GM23338 (cell line): ENCODE data around the gene WDR27. TPM values are rescaled to one million over a fixed set of nuclear protein-coding genes. Genes with fewer than 3 reads are reported as not detected.

ENCODE experiments used
- ATAC-seq: fragments of 200-7000 bp; cut with Tn5 transposase; 3 replicates; pipeline ENCODE4 v1.9.1; 2020
- DNase-seq: peaks from one replicate; pipeline ENCODE4 v3.0.0-alpha.2; 2015; ENCODE audit warnings: low spot score
- H2AFZ ChIP-seq: fragments of 200-600 bp; sonication (generic); 2 replicates; pipeline ENCODE4 v1.8.0; 2016; ENCODE audit warnings: antibody characterized with exemption, mild to moderate bottlenecking, moderate library complexity
- H3F3A ChIP-seq: fragments of 200-600 bp; sonication (generic); replicated peaks from 2 replicates; pipeline ENCODE4 v1.8.0; 2017; ENCODE audit warnings: antibody characterized with exemption, mixed run types, low read depth
- H3K27ac ChIP-seq: fragments of 200-600 bp; sonication (generic); 2 replicates; pipeline ENCODE4 v1.6.1; 2016; ENCODE audit warnings: low read depth
- H3K27me3 ChIP-seq: fragments of 200-600 bp; sonication (generic); 2 replicates; pipeline ENCODE4 v1.8.0; 2016; ENCODE audit warnings: mild to moderate bottlenecking, mixed run types, moderate library complexity; ENCODE audit not compliant: insufficient read depth
- H3K36me3 ChIP-seq: fragments of 200-600 bp; sonication (generic); 2 replicates; pipeline ENCODE4 v1.8.0; 2016; ENCODE audit warnings: mild to moderate bottlenecking; ENCODE audit not compliant: insufficient read depth
- H3K4me1 ChIP-seq: fragments of 200-600 bp; sonication (generic); 2 replicates; pipeline ENCODE4 v1.8.0; 2016; ENCODE audit warnings: mild to moderate bottlenecking, moderate library complexity; ENCODE audit not compliant: insufficient read depth
- H3K4me2 ChIP-seq: fragments of 200-600 bp; sonication (generic); 2 replicates; pipeline ENCODE4 v1.7.1; 2017; ENCODE audit warnings: mixed run types
- H3K4me3 ChIP-seq: fragments of 200-600 bp; sonication (generic); 2 replicates; pipeline ENCODE4 v1.6.1; 2016; ENCODE audit warnings: mixed run types
- H3K79me2 ChIP-seq: fragments of 200-600 bp; sonication (generic); replicated peaks from 2 replicates; pipeline ENCODE4 v1.8.0; 2017; ENCODE audit warnings: mild to moderate bottlenecking; ENCODE audit not compliant: insufficient read depth
- H3K9me2 ChIP-seq: fragments of 200-600 bp; sonication (generic); 2 replicates; pipeline ENCODE4 v1.8.0; 2017; ENCODE audit not compliant: insufficient read depth
- H4K20me1 ChIP-seq: fragments of 200-600 bp; sonication (generic); replicated peaks from 2 replicates; pipeline ENCODE4 v1.8.0; 2017; ENCODE audit warnings: mild to moderate bottlenecking; ENCODE audit not compliant: insufficient read depth
- H3K27ac Mint-ChIP-seq: 2 replicates; pipeline ENCODE4 v1.8.0; 2020; ENCODE audit warnings: inconsistent platforms, mild to moderate bottlenecking, moderate library complexity, mixed read lengths
- H3K27me3 Mint-ChIP-seq: 3 replicates; pipeline ENCODE4 v1.8.0; 2022; ENCODE audit warnings: low read depth, mild to moderate bottlenecking, moderate library complexity, mixed read lengths, inconsistent platforms; ENCODE audit not compliant: insufficient read depth, poor library complexity
- H3K36me3 Mint-ChIP-seq: 3 replicates; pipeline ENCODE4 v1.8.0; 2021; ENCODE audit warnings: low read depth, mild to moderate bottlenecking, inconsistent platforms, moderate library complexity, mixed read lengths
- H3K4me1 Mint-ChIP-seq: 3 replicates; pipeline ENCODE4 v1.8.0; 2020; ENCODE audit warnings: mild to moderate bottlenecking, inconsistent platforms, mixed read lengths
- H3K4me3 Mint-ChIP-seq: 3 replicates; pipeline ENCODE4 v1.8.0; 2021; ENCODE audit warnings: moderate library complexity, mild to moderate bottlenecking, inconsistent platforms, mixed read lengths
- H3K9me3 Mint-ChIP-seq: 3 replicates; pipeline ENCODE4 v1.8.0; 2020; ENCODE audit warnings: moderate library complexity, mild to moderate bottlenecking, inconsistent platforms, mixed read lengths
- ETS1 ChIP-seq: IDR thresholded peaks from 2 replicates; pipeline ENCODE4 v1.6.1; 2016; ENCODE audit warnings: antibody characterized with exemption
- JUNB ChIP-seq: IDR thresholded peaks from one replicate; pipeline ENCODE4 v1.6.1; 2016; ENCODE audit warnings: antibody characterized with exemption; ENCODE audit not compliant: unreplicated experiment
- NANOG ChIP-seq: IDR thresholded peaks from 2 replicates; pipeline ENCODE4 v1.6.1; 2016; ENCODE audit warnings: antibody characterized with exemption, borderline replicate concordance
- POLR2AphosphoS5 ChIP-seq: IDR thresholded peaks from 2 replicates; pipeline ENCODE4 v1.6.1; 2016; ENCODE audit warnings: antibody characterized with exemption, low read depth
- ZNF114 ChIP-seq: fragments of 250-450 bp; sonication (Bioruptor Pico); IDR thresholded peaks from 2 replicates; pipeline ENCODE4 v1.5.0; 2020; ENCODE audit warnings: mild to moderate bottlenecking, moderate library complexity
- ZNF462 ChIP-seq: fragments of 250-450 bp; sonication (Bioruptor Pico); IDR thresholded peaks from 2 replicates; pipeline ENCODE4 v1.5.0; 2020; ENCODE audit warnings: mild to moderate bottlenecking, moderate library complexity
- polyA plus RNA-seq: library from polyadenylated mRNA; unstranded; fragments of >200 nt; fragmentation: Nextera tagmentation; extraction: Ambion mirVana; gene quantifications from 2 replicates; pipeline ENCODE4 v1.2.1, GENCODE V29; 2016
- total RNA-seq: library from RNA; depleted of rRNA; stranded (reverse); fragments of >200 nt; shearing (Covaris generic); gene quantifications from 2 replicates; pipeline ENCODE4 v1.2.3, GENCODE V29; 2014

Gene WDR27
- total and polyA plus RNA-seq, 2 experiments from 2014 or later = 55.3 to 80.4 TPM

GRCh38 chr6:169723991-169724493 lies 22.2 kb upstream of the WDR27 start (continued):
- TF ChIP-seq ZNF462 (CRISPR knock-in tag) = no peak
- TF ChIP-seq NANOG = no peak
- no peak for TF ChIP-seq JUNB
- no peak for TF ChIP-seq ZNF114
- TF ChIP-seq ETS1 = no peak

GRCh38 chr6:169723200-169723909 lies 21.5 kb upstream of the WDR27 start:
- peaks cover 4% of the 10 kb centered on the region; the same call in 1 of the 3 replicates for H3K36me3 Mint-ChIP-seq
- peaks cover 14% of the 10 kb centered on the region for H3K27me3 Mint-ChIP-seq
- DNase-seq (peak; percentile 77), ATAC-seq (peak; percentile 29)
- no peaks in the 10 kb centered on the region for H3K9me2 ChIP-seq
- no peaks in the 10 kb centered on the region; the same call in 1 of the 2 replicates for H3F3A ChIP-seq
- peaks cover 33% of the 10 kb centered on the region for H4K20me1 ChIP-seq
- peaks cover 26% of the 10 kb centered on the region for H3K4me1 ChIP-seq
- H3K4me3 Mint-ChIP-seq = peak overlapping the region; percentile 87
- H3K27ac Mint-ChIP-seq = 0 out of 2 replicates have a peak overlapping the region, but pooled peaks have one; percentile 18
- H3K9me3 Mint-ChIP-seq = no peaks in the 10 kb centered on the region
- peaks cover 43% of the 10 kb centered on the region for H3K4me1 Mint-ChIP-seq
- H3K79me2 ChIP-seq = peaks cover 50% of the 10 kb centered on the region
- no peaks in the 10 kb centered on the region for H3K36me3 ChIP-seq
- peaks cover 11% of the 10 kb centered on the region for H3K27me3 ChIP-seq
- H3K27ac ChIP-seq = no peak overlapping the region
- peak overlapping the region; percentile 89 for H3K4me3 ChIP-seq
- H3K4me2 ChIP-seq = peak overlapping the region; percentile 94
- peak overlapping the region; percentile 87 for H2AFZ ChIP-seq
- TF ChIP-seq ZNF114 (no peak), JUNB (no peak), ETS1 (no peak), POLR2AphosphoS5 (no peak; the same call in 1 of the 2 replicates)
